ENCODE measurements around the gene DNAJC8.

DNA sequence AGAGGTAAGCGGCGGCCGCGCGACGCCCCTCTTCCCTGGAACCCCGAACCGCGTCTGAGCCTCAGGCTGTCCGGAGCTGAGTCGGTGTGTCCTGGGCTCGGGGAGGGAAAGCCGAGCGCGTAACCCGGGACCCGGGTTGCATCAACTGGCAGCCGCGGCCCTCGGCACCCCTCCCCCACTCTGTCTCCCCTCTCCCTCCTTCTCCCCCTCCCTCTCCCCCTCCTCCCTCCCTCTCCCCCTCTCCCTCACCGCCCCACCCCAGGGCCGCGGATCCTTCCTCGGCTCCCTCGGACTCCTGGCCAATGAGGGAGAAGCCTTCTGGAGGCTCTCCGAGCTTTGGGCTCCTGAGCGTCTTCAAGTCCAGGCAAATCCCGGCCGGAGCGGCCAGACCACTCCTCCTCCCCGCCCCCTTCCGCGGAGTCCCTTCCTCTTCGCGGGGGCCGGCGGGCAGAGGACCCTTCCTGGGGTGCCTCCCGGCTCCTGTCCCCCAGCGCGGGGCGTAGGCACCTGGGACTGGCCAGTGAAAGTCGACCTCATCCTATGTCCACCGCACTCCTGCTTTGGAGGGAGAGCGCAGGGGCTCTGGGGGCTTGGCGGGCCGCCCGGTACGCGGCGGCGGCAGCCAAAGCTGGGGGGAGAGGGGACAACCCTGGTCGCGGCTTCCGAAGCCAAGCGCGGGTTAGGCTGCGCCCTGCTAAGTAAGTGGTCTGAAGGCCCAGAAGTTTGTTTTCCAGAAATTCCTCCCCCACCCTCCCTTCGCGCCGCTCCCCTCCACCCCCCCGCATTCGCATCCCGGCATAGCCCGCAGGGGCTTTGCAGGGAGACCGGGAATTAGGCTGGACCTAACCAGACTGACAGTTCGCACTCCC is 27.3 kb upstream of the DNAJC8 start:
- no peak for TF ChIP-seq CTBP1 (IDR thresholded peaks at IDR 0.05; ENCODE audit: borderline replicate concordance)
- no peak for TF ChIP-seq SUZ12 (IDR thresholded peaks at IDR 0.05)
- no peak for TF ChIP-seq FOXA1 (IDR thresholded peaks at IDR 0.05)
- TF ChIP-seq BHLHE40 (IDR thresholded peaks at IDR 0.05; ENCODE audit: borderline replicate concordance), result no peak
- no peak for TF ChIP-seq FOXM1 (IDR thresholded peaks at IDR 0.05; ENCODE audit: borderline replicate concordance)
- no peak for TF ChIP-seq ELF4 (IDR thresholded peaks at IDR 0.05)
- TF ChIP-seq SP1 (IDR thresholded peaks at IDR 0.05), result no peak
- TF ChIP-seq ARNT (IDR thresholded peaks at IDR 0.05), result no peak
- no peak for TF ChIP-seq HDGF (IDR thresholded peaks at IDR 0.05; ENCODE audit: borderline replicate concordance)
